Peyer's patch (tissue), 4 donors: ENCODE results near the gene CAMK2D.

Experiments used
- POLR2A ChIP-seq, 2 donors: fragments of 450-650 bp; IDR thresholded peaks; one replicate each; pipeline ENCODE4 v1.5.1; 2017; ENCODE audit warnings: antibody characterized with exemption in 2 of 2, mild to moderate bottlenecking in 2 of 2, moderate library complexity in 2 of 2
- TF ChIP-seq, protein P1 (sequence below), 6 experiments: fragments of 450-650 bp in 4 of 6; fragments of 200-600 bp in 2 of 6; sonication (generic) in 1 of 6; IDR thresholded peaks; one replicate each; pipeline ENCODE4 v1.5.1; 2017 to 2019; ENCODE audit warnings: antibody characterized with exemption in 6 of 6, mild to moderate bottlenecking in 3 of 6, moderate library complexity in 1 of 6

DNA sequence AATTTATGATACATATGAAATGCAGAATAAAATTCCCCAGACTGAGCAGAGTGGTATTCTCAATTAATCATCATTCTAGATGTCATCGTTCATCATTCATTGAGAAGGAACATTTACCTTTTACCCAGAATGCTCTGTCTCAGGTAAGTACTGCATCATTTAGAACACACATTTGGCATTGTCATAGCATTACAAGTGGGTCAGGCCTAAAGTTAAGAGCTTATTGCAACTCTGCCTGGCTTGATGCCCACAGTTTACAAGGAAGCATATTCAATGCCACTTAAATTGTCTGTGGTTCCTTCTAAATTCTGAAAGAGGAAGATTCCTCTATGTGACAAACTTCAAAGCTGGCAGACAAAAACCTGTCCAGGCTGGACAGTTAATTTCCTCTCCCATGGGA is 87.3 kb downstream of the CAMK2D start:
- TF ChIP-seq, protein P1, sequence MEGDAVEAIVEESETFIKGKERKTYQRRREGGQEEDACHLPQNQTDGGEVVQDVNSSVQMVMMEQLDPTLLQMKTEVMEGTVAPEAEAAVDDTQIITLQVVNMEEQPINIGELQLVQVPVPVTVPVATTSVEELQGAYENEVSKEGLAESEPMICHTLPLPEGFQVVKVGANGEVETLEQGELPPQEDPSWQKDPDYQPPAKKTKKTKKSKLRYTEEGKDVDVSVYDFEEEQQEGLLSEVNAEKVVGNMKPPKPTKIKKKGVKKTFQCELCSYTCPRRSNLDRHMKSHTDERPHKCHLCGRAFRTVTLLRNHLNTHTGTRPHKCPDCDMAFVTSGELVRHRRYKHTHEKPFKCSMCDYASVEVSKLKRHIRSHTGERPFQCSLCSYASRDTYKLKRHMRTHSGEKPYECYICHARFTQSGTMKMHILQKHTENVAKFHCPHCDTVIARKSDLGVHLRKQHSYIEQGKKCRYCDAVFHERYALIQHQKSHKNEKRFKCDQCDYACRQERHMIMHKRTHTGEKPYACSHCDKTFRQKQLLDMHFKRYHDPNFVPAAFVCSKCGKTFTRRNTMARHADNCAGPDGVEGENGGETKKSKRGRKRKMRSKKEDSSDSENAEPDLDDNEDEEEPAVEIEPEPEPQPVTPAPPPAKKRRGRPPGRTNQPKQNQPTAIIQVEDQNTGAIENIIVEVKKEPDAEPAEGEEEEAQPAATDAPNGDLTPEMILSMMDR (IDR thresholded peaks at IDR 0.05), result no peak
- no peak for TF ChIP-seq POLR2A (IDR thresholded peaks at IDR 0.05)
